Natural killer cell (primary cell): ENCODE results near the gene GGTA1. TPM values are rescaled to one million over a fixed set of nuclear protein-coding genes. Genes with fewer than 3 reads are reported as not detected.
"Not testable (repeated sequence)": the region's sequence is repeated elsewhere in the genome, so short reads cannot be mapped to it uniquely, and the experiment has no call there.

ENCODE experiments used
- ATAC-seq, 3 donors: fragments of 150-1000 bp in 2 of 3; fragments of 200-7000 bp in 1 of 3; cut with Tn5 transposase; 1 replicate in 1 of 3; 2 replicates in 2 of 3; pipeline ENCODE4 v1.10.0; 2021; ENCODE audit warnings: mild to moderate bottlenecking in 2 of 3, moderate library complexity in 2 of 3
- DNase-seq, 2 donors: peaks; one replicate each; pipeline versions ENCODE4 v3.0.0 to v3.0.0-alpha.2; 2013 to 2021; ENCODE audit warnings: mixed read lengths in 1 of 2
- H3K27ac ChIP-seq: one replicate; pipeline ENCODE4 v1.5.1; 2013; ENCODE audit warnings: mild to moderate bottlenecking, low read length
- H3K27me3 ChIP-seq: one replicate; pipeline ENCODE4 v1.6.1; 2013; ENCODE audit warnings: low read length; ENCODE audit not compliant: control insufficient read depth, insufficient read depth
- H3K36me3 ChIP-seq: one replicate; pipeline ENCODE4 v1.6.1; 2013; ENCODE audit warnings: low read length; ENCODE audit not compliant: control insufficient read depth, insufficient read depth
- H3K4me1 ChIP-seq: one replicate; pipeline ENCODE4 v1.6.1; 2013; ENCODE audit warnings: low read length; ENCODE audit not compliant: control insufficient read depth, insufficient read depth
- H3K4me3 ChIP-seq: one replicate; pipeline ENCODE4 v1.5.1; 2013; ENCODE audit warnings: low read length
- H3K9me3 ChIP-seq: one replicate; pipeline ENCODE4 v1.6.1; 2013; ENCODE audit warnings: low read length; ENCODE audit not compliant: control insufficient read depth, insufficient read depth
- H3K27ac Mint-ChIP-seq, 2 donors: one replicate each; pipeline ENCODE4 v1.8.0; 2022; ENCODE audit warnings: mild to moderate bottlenecking in 2 of 2, mixed read lengths in 2 of 2, moderate library complexity in 1 of 2
- H3K27me3 Mint-ChIP-seq, 2 donors: one replicate each; pipeline ENCODE4 v1.8.0; 2022; ENCODE audit warnings: low read depth in 2 of 2, mixed read lengths in 2 of 2
- H3K36me3 Mint-ChIP-seq: one replicate; pipeline ENCODE4 v1.8.0; 2022; ENCODE audit warnings: mixed read lengths
- H3K4me1 Mint-ChIP-seq, 2 donors: one replicate each; pipeline ENCODE4 v1.8.0; 2022; ENCODE audit warnings: mixed read lengths in 2 of 2
- H3K4me3 Mint-ChIP-seq: one replicate; pipeline ENCODE4 v1.8.0; 2022; ENCODE audit warnings: mild to moderate bottlenecking, moderate library complexity, mixed read lengths
- H3K9me3 Mint-ChIP-seq, 2 donors: one replicate each; pipeline ENCODE4 v1.8.0; 2022; ENCODE audit warnings: mixed read lengths in 2 of 2
- WGBS: methylation state at CpG from one replicate; pipeline ENCODE4 v1.1.7; 2013; ENCODE audit warnings: missing lambda C conversion rate; ENCODE audit not compliant: insufficient coverage; 5-methylcytosine and 5-hydroxymethylcytosine counted together
- intact Hi-C: fragments of 100-400 bp; cut with micrococcal nuclease; formaldehyde crosslinking; loops from one replicate; pipeline ENCODE4 v1.14.2; 2022
- total RNA-seq, 4 donors: library from RNA; stranded (reverse); fragments of 120-200 nt in 1 of 4; gene quantifications; one replicate each; pipeline versions ENCODE4 v1.2.3 to v1.2.4, GENCODE V29; 2013 to 2022
- TF ChIP-seq, protein P1 (sequence below): fragments of 200-600 bp; IDR thresholded peaks from one replicate; pipeline ENCODE4 v1.8.0; 2022; ENCODE audit warnings: antibody characterized with exemption

GGTA1 gene
- total RNA-seq, 3 donors from 2014 or later (not counting 1 experiment from before 2014, with no cell fraction given): 0.23 to 0.87 (median 0.55) TPM

- Histone ChIP-seq H3K4me3 (no peak overlapping the region), H3K27ac (no peak overlapping the region), H3K9me3 (no peaks in the 10 kb centered on the region), H3K4me1 (no peaks in the 10 kb centered on the region), H3K36me3 (no peaks in the 10 kb centered on the region), H3K27me3 (no peaks in the 10 kb centered on the region)
- intact Hi-C loops: no loop called here
- no peaks in the 10 kb centered on the region for H3K4me1 Mint-ChIP-seq
- H3K27ac Mint-ChIP-seq: no peak overlapping the region
- H3K36me3 Mint-ChIP-seq: no peaks in the 10 kb centered on the region
- no peaks in the 10 kb centered on the region for H3K9me3 Mint-ChIP-seq
- DNase-seq (no peak), ATAC-seq (no peak)
- H3K4me3 Mint-ChIP-seq: no peak overlapping the region
- TF ChIP-seq, protein P1, sequence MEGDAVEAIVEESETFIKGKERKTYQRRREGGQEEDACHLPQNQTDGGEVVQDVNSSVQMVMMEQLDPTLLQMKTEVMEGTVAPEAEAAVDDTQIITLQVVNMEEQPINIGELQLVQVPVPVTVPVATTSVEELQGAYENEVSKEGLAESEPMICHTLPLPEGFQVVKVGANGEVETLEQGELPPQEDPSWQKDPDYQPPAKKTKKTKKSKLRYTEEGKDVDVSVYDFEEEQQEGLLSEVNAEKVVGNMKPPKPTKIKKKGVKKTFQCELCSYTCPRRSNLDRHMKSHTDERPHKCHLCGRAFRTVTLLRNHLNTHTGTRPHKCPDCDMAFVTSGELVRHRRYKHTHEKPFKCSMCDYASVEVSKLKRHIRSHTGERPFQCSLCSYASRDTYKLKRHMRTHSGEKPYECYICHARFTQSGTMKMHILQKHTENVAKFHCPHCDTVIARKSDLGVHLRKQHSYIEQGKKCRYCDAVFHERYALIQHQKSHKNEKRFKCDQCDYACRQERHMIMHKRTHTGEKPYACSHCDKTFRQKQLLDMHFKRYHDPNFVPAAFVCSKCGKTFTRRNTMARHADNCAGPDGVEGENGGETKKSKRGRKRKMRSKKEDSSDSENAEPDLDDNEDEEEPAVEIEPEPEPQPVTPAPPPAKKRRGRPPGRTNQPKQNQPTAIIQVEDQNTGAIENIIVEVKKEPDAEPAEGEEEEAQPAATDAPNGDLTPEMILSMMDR: no peak
- H3K27me3 Mint-ChIP-seq: peaks cover 8 to 14% of the 10 kb centered on the region in 2 donors
Observed at GRCh38 chr9:121528642-121529041, 29.0 kb upstream of the GGTA1 start.

GRCh38 chr9:121527371-121527770, 27.7 kb upstream of the GGTA1 start:
- Mint-ChIP-seq H3K9me3 (no peaks in the 10 kb centered on the region), H3K4me3 (no peak overlapping the region)
- no peak for ATAC-seq

GRCh38 chr9:121519688-121520087, 20.0 kb upstream of the GGTA1 start:
- H3K9me3 ChIP-seq, H3K4me1 ChIP-seq, H3K4me3 ChIP-seq, DNase-seq, H3K36me3 ChIP-seq, H3K27ac Mint-ChIP-seq, H3K27me3 ChIP-seq, intact Hi-C loops, H3K27ac ChIP-seq, H3K36me3 Mint-ChIP-seq, H3K9me3 Mint-ChIP-seq, ATAC-seq, H3K4me3 Mint-ChIP-seq, H3K4me1 Mint-ChIP-seq: not testable (repeated sequence)
- WGBS: 92% methylated on average over 1 of the region's 2 CpGs
- peaks cover 5 to 20% of the 10 kb centered on the region in 2 donors for H3K27me3 Mint-ChIP-seq

More at GRCh38 chr9:121527371-121527770, 27.7 kb upstream of the GGTA1 start:
- H3K27me3 Mint-ChIP-seq: peaks cover 12 to 13% of the 10 kb centered on the region in 2 donors
- WGBS: 78% methylated on average over 16 of the region's 16 CpGs
- Histone ChIP-seq H3K4me1 (no peaks in the 10 kb centered on the region), H3K27me3 (no peaks in the 10 kb centered on the region), H3K36me3 (no peaks in the 10 kb centered on the region), H3K4me3 (no peak overlapping the region), H3K9me3 (no peaks in the 10 kb centered on the region), H3K27ac (no peak overlapping the region)
- DNase-seq: no peak
- H3K36me3 Mint-ChIP-seq: no peaks in the 10 kb centered on the region
- intact Hi-C loops: no loop called here
- no peak overlapping the region for H3K27ac Mint-ChIP-seq
- TF ChIP-seq, protein P1: no peak
- no peaks in the 10 kb centered on the region for H3K4me1 Mint-ChIP-seq

DNA sequence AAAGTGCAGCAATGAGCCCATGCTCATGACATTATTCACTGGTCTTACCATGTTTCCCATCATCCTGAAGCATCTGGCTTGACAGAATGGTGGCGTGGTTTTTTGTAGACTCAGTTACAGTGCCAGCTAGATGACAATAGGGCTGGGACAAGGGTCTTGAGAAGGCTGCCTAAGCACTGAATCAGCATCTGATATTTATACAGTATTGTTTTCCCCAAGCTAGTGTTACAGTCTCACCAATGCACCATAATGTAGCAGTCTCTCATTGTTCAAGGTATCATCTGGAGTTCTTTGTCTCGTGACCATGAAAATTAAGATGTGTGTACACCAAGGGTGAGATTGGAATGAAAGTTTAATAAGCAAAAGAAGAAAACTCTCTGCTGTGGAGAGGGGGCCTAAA, 19.0 kb upstream of the GGTA1 start:
- WGBS: 89% methylated on average over 2 of the region's 2 CpGs
- H3K4me1 Mint-ChIP-seq: no peaks in the 10 kb centered on the region
- H3K9me3 ChIP-seq: no peaks in the 10 kb centered on the region

DNA sequence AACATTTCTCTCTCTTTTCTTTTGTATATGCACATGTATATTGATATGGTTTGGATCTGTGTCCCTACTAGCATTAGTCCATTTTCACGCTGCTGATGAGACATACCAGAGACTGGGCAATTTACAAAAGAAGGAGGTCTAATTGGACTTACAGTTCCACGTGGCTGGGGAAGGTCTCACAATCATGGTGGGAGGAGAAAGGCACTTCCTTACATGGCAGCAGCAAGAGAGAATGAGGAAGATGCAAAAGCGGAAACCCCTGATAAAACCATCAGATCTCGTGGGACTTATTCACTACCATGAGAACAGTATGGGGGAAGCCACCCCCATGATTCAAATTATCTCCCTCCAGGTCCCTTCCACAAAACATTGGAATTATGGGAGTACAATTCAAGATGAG, 13.5 kb upstream of the GGTA1 start:
- H3K9me3 Mint-ChIP-seq, H3K36me3 ChIP-seq, H3K27ac Mint-ChIP-seq, H3K4me3 ChIP-seq, ATAC-seq, H3K9me3 ChIP-seq, H3K27ac ChIP-seq, H3K4me3 Mint-ChIP-seq, H3K27me3 ChIP-seq, H3K27me3 Mint-ChIP-seq, H3K4me1 Mint-ChIP-seq, H3K4me1 ChIP-seq, DNase-seq, H3K36me3 Mint-ChIP-seq, intact Hi-C loops: not testable (repeated sequence)
- 61% methylated on average over 2 of the region's 4 CpGs for WGBS

More for the DNA sequence above, 19.0 kb upstream of the GGTA1 start:
- no peak for ATAC-seq
- Mint-ChIP-seq H3K4me3 (no peak overlapping the region), H3K9me3 (no peaks in the 10 kb centered on the region), H3K36me3 (no peaks in the 10 kb centered on the region), H3K27ac (no peak overlapping the region), H3K27me3 (peaks cover 5 to 20% of the 10 kb centered on the region in 2 donors)
- Histone ChIP-seq H3K27me3 (no peaks in the 10 kb centered on the region), H3K4me3 (no peak overlapping the region), H3K36me3 (no peaks in the 10 kb centered on the region), H3K4me1 (no peaks in the 10 kb centered on the region), H3K27ac (no peak overlapping the region)
- DNase-seq: no peak
- intact Hi-C loops: no loop called here
- TF ChIP-seq, protein P1: no peak
